Keratinocyte (primary cell): Measurements from ENCODE around the gene NDOR1. TPM values are rescaled to one million over a fixed set of nuclear protein-coding genes. Genes with fewer than 3 reads are reported as not detected.

ENCODE experiments used
- DNase-seq: peaks from one replicate; pipeline ENCODE4 v3.0.0-alpha.2; 2011; ENCODE audit warnings: low read depth, missing footprints, low spot score
- FAIRE-seq: peaks from 2 replicates; lab custom pipeline; 2011; peaks lifted over from hg19 to GRCh38; lab: Jason Lieb, UNC
- H2AFZ ChIP-seq: 2 replicates; pipeline ENCODE4 v1.6.0; 2012; ENCODE audit warnings: low read length, control low read depth, inconsistent platforms; ENCODE audit not compliant: control insufficient read depth
- H3K27ac ChIP-seq: 2 replicates; pipeline ENCODE4 v1.5.1; 2011; ENCODE audit warnings: low read length; ENCODE audit not compliant: control insufficient read depth, insufficient read depth
- H3K27me3 ChIP-seq: 3 replicates; pipeline ENCODE4 v1.6.0; 2011; ENCODE audit warnings: low read length; ENCODE audit not compliant: control insufficient read depth, insufficient read depth; ENCODE audit errors: extremely low read depth
- H3K36me3 ChIP-seq, 2 experiments: 2 replicates in 1 of 2; 3 replicates in 1 of 2; pipeline ENCODE4 v1.5.1; 2011; ENCODE audit warnings: low read length in 2 of 2, mild to moderate bottlenecking in 1 of 2; ENCODE audit not compliant: control insufficient read depth in 2 of 2, insufficient read depth in 2 of 2; ENCODE audit errors: extremely low read depth in 1 of 2
- H3K4me1 ChIP-seq: 3 replicates; pipeline ENCODE4 v1.5.1; 2011; ENCODE audit warnings: low read length; ENCODE audit not compliant: control insufficient read depth, insufficient read depth; ENCODE audit errors: extremely low read depth
- H3K4me2 ChIP-seq: 3 replicates; pipeline ENCODE4 v1.6.0; 2011; ENCODE audit warnings: low read depth, low read length; ENCODE audit not compliant: control insufficient read depth, insufficient read depth; ENCODE audit errors: extremely low read depth
- H3K4me3 ChIP-seq, 3 experiments: fragments of 200-600 bp in 1 of 3; sonication (generic) in 1 of 3; 2 replicates in 2 of 3; 3 replicates in 1 of 3; pipeline ENCODE4 v1.5.1; 2011 to 2016; ENCODE audit warnings: low read length in 3 of 3, mild to moderate bottlenecking in 3 of 3, control low read depth in 2 of 3, inconsistent platforms in 1 of 3, low read depth in 1 of 3, mixed read lengths in 1 of 3, mixed run types in 1 of 3, moderate library complexity in 1 of 3; ENCODE audit not compliant: control insufficient read depth in 2 of 3, insufficient read depth in 2 of 3; ENCODE audit errors: extremely low read depth in 1 of 3
- H3K79me2 ChIP-seq: 2 replicates; pipeline ENCODE4 v1.6.0; 2012; ENCODE audit warnings: low read length; ENCODE audit not compliant: control insufficient read depth, insufficient read depth
- H3K9ac ChIP-seq: 3 replicates; pipeline ENCODE4 v1.6.0; 2011; ENCODE audit warnings: low read length; ENCODE audit not compliant: control insufficient read depth, insufficient read depth; ENCODE audit errors: extremely low read depth
- H3K9me1 ChIP-seq: 3 replicates; pipeline ENCODE4 v1.6.0; 2011; ENCODE audit warnings: low read length; ENCODE audit not compliant: control insufficient read depth, insufficient read depth; ENCODE audit errors: extremely low read depth
- H3K9me3 ChIP-seq: 2 replicates; pipeline ENCODE4 v1.5.1; 2012; ENCODE audit warnings: low read depth, low read length; ENCODE audit not compliant: control insufficient read depth
- H4K20me1 ChIP-seq: 3 replicates; pipeline ENCODE4 v1.6.0; 2011; ENCODE audit warnings: low read length; ENCODE audit not compliant: control insufficient read depth, insufficient read depth; ENCODE audit errors: extremely low read depth
- CTCF ChIP-seq, 3 experiments: IDR thresholded peaks in 1 of 3; conservative IDR thresholded peaks in 1 of 3; optimal IDR thresholded peaks in 1 of 3; 2 replicates in 2 of 3; 3 replicates in 1 of 3; pipeline versions ENCODE3 to v1.5.1; 2011; ENCODE audit warnings: low read length in 3 of 3, mild to moderate bottlenecking in 3 of 3, moderate library complexity in 2 of 3, control low read depth in 1 of 3, inconsistent platforms in 1 of 3; ENCODE audit not compliant: insufficient read depth in 2 of 3; ENCODE audit errors: extremely low read depth in 1 of 3
- EZH2 ChIP-seq: IDR thresholded peaks from one replicate; pipeline ENCODE4 v1.6.1; 2012; ENCODE audit warnings: inconsistent platforms, mild to moderate bottlenecking, low read length, moderate library complexity
- dilution Hi-C: fragments of 300-500 bp; cut with MboI; formaldehyde crosslinking; loops from one replicate; pipeline ENCODE4 v1.7.0; 2020; ENCODE audit warnings: low sequenced_read_pairs; ENCODE audit not compliant: extremely low pct_ligation_motif_present
- polyA plus RNA-seq, 5 experiments: library from polyadenylated mRNA; depleted of rRNA in 3 of 5; stranded (reverse) in 3 of 5; stranded (forward) in 1 of 5; unstranded in 1 of 5; fragments of >200 nt; gene quantifications; 1 replicate in 1 of 5; 2 replicates in 3 of 5; 3 replicates in 1 of 5; pipeline versions ENCODE4 v1.2.1 to v1.2.3, GENCODE V29; 2011 to 2012; ENCODE audit warnings: missing spikeins in 2 of 5, low read depth in 1 of 5, low replicate concordance in 1 of 5

The NDOR1 gene
- polyA plus RNA-seq, 1 donor (not counting 4 experiments of a cell fraction or from before 2014, with no cell fraction given) = 3.9 TPM

- no peak overlapping the region for H2AFZ ChIP-seq
- H3K4me2 ChIP-seq = no peak overlapping the region
- H3K36me3 ChIP-seq = no peaks in the 10 kb centered on the region
- peaks cover 49% of the 10 kb centered on the region for H3K27me3 ChIP-seq
- H3K9me1 ChIP-seq = no peaks in the 10 kb centered on the region
- H3K27ac ChIP-seq = no peak overlapping the region
- DNase-seq = no peak
- no peak overlapping the region for H3K9ac ChIP-seq
- H4K20me1 ChIP-seq = peaks cover 10% of the 10 kb centered on the region
- dilution Hi-C loops = no loop called here
- TF ChIP-seq EZH2 (peak; percentile 75), CTCF (optimal IDR thresholded peaks at IDR 0.05 in 1 of 3, IDR thresholded peaks at IDR 0.05 in 1 of 3, conservative IDR thresholded peaks at IDR 0.05 in 1 of 3; ENCODE audit: extremely low read depth in 1 of 3, insufficient read depth in 2 of 3, low read length in 3 of 3) (peak in 2 of 3 experiments; percentile 39 to 40)
- no peaks in the 10 kb centered on the region for H3K4me1 ChIP-seq
- no peak overlapping the region for H3K4me3 ChIP-seq
- H3K9me3 ChIP-seq = no peaks in the 10 kb centered on the region
- FAIRE-seq = no peak
- no peaks in the 10 kb centered on the region for H3K79me2 ChIP-seq
These were observed 30.0 kb upstream of the NDOR1 start for GRCh38 chr9:137175345-137175961.

DNA sequence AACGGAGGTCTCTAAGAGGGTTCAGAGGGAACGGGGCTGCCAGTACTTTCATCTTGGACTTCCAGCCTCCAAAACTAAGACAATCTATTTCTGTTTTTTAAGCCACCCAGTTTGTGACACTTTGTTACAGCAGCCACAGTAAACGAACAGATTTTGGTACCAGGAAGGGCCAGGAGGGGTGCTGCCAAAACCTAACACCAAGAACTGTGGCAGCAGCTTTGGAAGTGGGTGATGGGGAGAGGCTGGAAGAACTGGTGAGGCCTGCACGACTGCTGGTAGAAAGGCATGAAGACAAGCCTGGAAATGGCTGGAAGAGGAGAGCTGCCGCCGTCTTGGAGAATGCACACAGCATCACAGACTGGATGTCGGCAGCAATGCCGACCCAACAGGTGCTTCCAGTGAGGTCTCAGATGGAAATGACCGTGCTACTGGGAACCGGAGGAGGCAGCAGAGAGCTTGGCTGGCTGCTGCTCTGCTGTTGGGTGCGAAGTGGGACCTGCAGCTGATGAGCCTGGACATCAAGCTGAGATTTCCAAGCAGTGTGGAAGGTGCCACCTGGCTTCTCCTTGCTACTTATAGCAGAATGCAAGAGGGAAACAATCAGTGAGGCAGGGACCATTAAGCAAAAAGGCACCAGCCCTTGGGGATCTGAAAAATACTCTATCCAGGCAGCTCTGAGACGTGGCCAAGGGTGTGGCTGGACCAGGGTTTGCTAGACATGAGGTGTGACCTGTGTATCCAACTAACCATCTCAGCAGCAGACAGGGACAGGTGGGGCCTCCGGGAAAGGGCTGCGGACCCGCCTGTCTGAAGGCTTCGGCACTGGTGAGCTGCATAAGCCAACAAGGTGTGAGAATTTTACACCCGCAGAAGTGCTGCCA lies 29.0 kb upstream of the NDOR1 start:
- Histone ChIP-seq H3K9me1 (no peaks in the 10 kb centered on the region), H4K20me1 (peaks cover 9% of the 10 kb centered on the region)
- FAIRE-seq = peak; percentile 17

More for the DNA sequence above, 29.0 kb upstream of the NDOR1 start:
- no peak for DNase-seq
- dilution Hi-C loops = no loop called here
- H3K79me2 ChIP-seq = no peaks in the 10 kb centered on the region
- H2AFZ ChIP-seq = no peak overlapping the region
- TF ChIP-seq EZH2 (no peak), CTCF (optimal IDR thresholded peaks at IDR 0.05 in 1 of 3, IDR thresholded peaks at IDR 0.05 in 1 of 3, conservative IDR thresholded peaks at IDR 0.05 in 1 of 3; ENCODE audit: extremely low read depth in 1 of 3, insufficient read depth in 2 of 3, low read length in 3 of 3) (peak; percentile 75 to 87 (median 87))
- H3K27me3 ChIP-seq = peaks cover 38% of the 10 kb centered on the region
- no peak overlapping the region for H3K9ac ChIP-seq
- peaks cover 2 to 7% of the 10 kb centered on the region in 2 experiments for H3K36me3 ChIP-seq
- no peak overlapping the region for H3K4me3 ChIP-seq
- H3K4me2 ChIP-seq = no peak overlapping the region
- no peaks in the 10 kb centered on the region for H3K4me1 ChIP-seq
- no peaks in the 10 kb centered on the region for H3K9me3 ChIP-seq
- H3K27ac ChIP-seq = no peak overlapping the region
